HEK293T (cell line): ENCODE data around the gene FAM170B.

Experiments
- CTCF ChIA-PET: fragments of 350-600 bp; formaldehyde crosslinking; extraction: SDS; loops from one replicate; lab custom pipeline; 2021; ENCODE audit warnings: antibody characterized with exemption, inconsistent platforms; lab: Yijun Ruan, JAX
- POLR2A ChIA-PET: fragments of 350-600 bp; formaldehyde crosslinking; extraction: SDS; loops from one replicate; lab custom pipeline; 2020; ENCODE audit warnings: antibody characterized with exemption, inconsistent platforms; lab: Yijun Ruan, JAX
- DNase-seq: peaks from one replicate; pipeline ENCODE4 v3.0.0; 2012; ENCODE audit warnings: mixed read lengths; ENCODE audit errors: extremely low spot score
- ARNT ChIP-seq: fragments of 450-650 bp; IDR thresholded peaks from 2 replicates; pipeline ENCODE4 v1.6.1; 2017; ENCODE audit warnings: mild to moderate bottlenecking
- BHLHE40 ChIP-seq: fragments of 450-650 bp; IDR thresholded peaks from 2 replicates; pipeline ENCODE4 v1.6.1; 2016; ENCODE audit warnings: mild to moderate bottlenecking, moderate library complexity, borderline replicate concordance
- CTBP1 ChIP-seq: fragments of 450-650 bp; IDR thresholded peaks from 2 replicates; pipeline ENCODE4 v1.6.1; 2016; ENCODE audit warnings: borderline replicate concordance
- ELF4 ChIP-seq: fragments of 450-650 bp; IDR thresholded peaks from 2 replicates; pipeline ENCODE4 v1.6.1; 2017; ENCODE audit warnings: antibody characterized with exemption
- FOXA1 ChIP-seq: fragments of 450-650 bp; IDR thresholded peaks from 2 replicates; pipeline ENCODE4 v1.6.1; 2016; ENCODE audit warnings: mild to moderate bottlenecking
- FOXK2 ChIP-seq: fragments of 450-650 bp; IDR thresholded peaks from 2 replicates; pipeline ENCODE4 v1.6.1; 2016; ENCODE audit warnings: mild to moderate bottlenecking
- FOXM1 ChIP-seq: fragments of 450-650 bp; IDR thresholded peaks from 2 replicates; pipeline ENCODE4 v1.6.1; 2017; ENCODE audit warnings: mild to moderate bottlenecking, borderline replicate concordance
- HDGF ChIP-seq: fragments of 450-650 bp; IDR thresholded peaks from 2 replicates; pipeline ENCODE4 v1.6.1; 2017; ENCODE audit warnings: antibody characterized with exemption, borderline replicate concordance
- L3MBTL2 ChIP-seq: fragments of 450-650 bp; conservative IDR thresholded peaks from 2 replicates; pipeline ENCODE4 v1.6.1; 2016; ENCODE audit warnings: mild to moderate bottlenecking
- LEF1 ChIP-seq: fragments of 450-650 bp; IDR thresholded peaks from 2 replicates; pipeline ENCODE4 v1.6.1; 2017; ENCODE audit warnings: mild to moderate bottlenecking, borderline replicate concordance
- NFRKB ChIP-seq: fragments of 450-650 bp; IDR thresholded peaks from 2 replicates; pipeline ENCODE4 v1.6.1; 2016; ENCODE audit warnings: mild to moderate bottlenecking, moderate library complexity
- PKNOX1 ChIP-seq: fragments of 450-650 bp; IDR thresholded peaks from 2 replicates; pipeline ENCODE4 v1.6.1; 2016
- SP1 ChIP-seq: fragments of 450-650 bp; IDR thresholded peaks from 2 replicates; pipeline ENCODE4 v1.6.1; 2017
- SUZ12 ChIP-seq: fragments of 450-650 bp; IDR thresholded peaks from 2 replicates; pipeline ENCODE4 v1.6.1; 2016; ENCODE audit warnings: mild to moderate bottlenecking
- TARDBP ChIP-seq: fragments of 450-650 bp; IDR thresholded peaks from 2 replicates; pipeline ENCODE4 v1.6.1; 2016
- ZNF384 ChIP-seq: fragments of 450-650 bp; IDR thresholded peaks from 2 replicates; pipeline ENCODE4 v1.6.1; 2016

Gene FAM170B

GRCh38 chr10:49090696-49091380, 43.0 kb downstream of the FAM170B start:
- DNase-seq: no peak
- CTCF ChIA-PET: no interaction called here
- TF ChIP-seq HDGF (no peak), FOXA1 (no peak), ZNF384 (no peak), ARNT (no peak), FOXM1 (no peak), SUZ12 (no peak), ELF4 (no peak), LEF1 (no peak), PKNOX1 (no peak)
- POLR2A ChIA-PET: no interaction called here

GRCh38 chr10:49090189-49090575, 43.6 kb downstream of the FAM170B start:
- TF ChIP-seq ARNT: no peak
- TF ChIP-seq SP1: no peak
- TF ChIP-seq ZNF384: no peak
- TF ChIP-seq BHLHE40: no peak
- no peak for TF ChIP-seq FOXK2
- no peak for TF ChIP-seq ELF4
- TF ChIP-seq NFRKB: no peak
- no peak for TF ChIP-seq LEF1
- no peak for TF ChIP-seq FOXA1
- TF ChIP-seq FOXM1: no peak
- TF ChIP-seq PKNOX1: no peak
- no peak for TF ChIP-seq CTBP1
- no peak for TF ChIP-seq HDGF
- TF ChIP-seq SUZ12: no peak
- TF ChIP-seq L3MBTL2: no peak
- no peak for TF ChIP-seq TARDBP
- no peak for DNase-seq
- CTCF ChIA-PET: no interaction called here
- POLR2A ChIA-PET: no interaction called here

- CTCF ChIA-PET: no interaction called here
- DNase-seq: no peak
- POLR2A ChIA-PET: no interaction called here
- no peak for TF ChIP-seq PKNOX1
- no peak for TF ChIP-seq ZNF384
- no peak for TF ChIP-seq LEF1
- no peak for TF ChIP-seq BHLHE40
- no peak for TF ChIP-seq TARDBP
- no peak for TF ChIP-seq FOXK2
- TF ChIP-seq ARNT: no peak
- TF ChIP-seq FOXA1: no peak
These were observed 44.1 kb downstream of the FAM170B start for GRCh38 chr10:49089557-49090188.

GRCh38 chr10:49089152-49089551, 44.7 kb downstream of the FAM170B start:
- no peak for DNase-seq
- CTCF ChIA-PET: no interaction called here
- TF ChIP-seq FOXK2 (no peak), L3MBTL2 (no peak), ARNT (no peak), SP1 (no peak), BHLHE40 (no peak), HDGF (no peak)
- POLR2A ChIA-PET: no interaction called here

GRCh38 chr10:49086889-49087288, 46.9 kb downstream of the FAM170B start:
- DNase-seq: no peak
- TF ChIP-seq CTBP1: no peak
- no peak for TF ChIP-seq SP1
- no peak for TF ChIP-seq HDGF
- TF ChIP-seq SUZ12: no peak
- TF ChIP-seq FOXM1: no peak
- TF ChIP-seq LEF1: no peak
- TF ChIP-seq BHLHE40: no peak
- no peak for TF ChIP-seq ARNT
- TF ChIP-seq L3MBTL2: no peak
- TF ChIP-seq TARDBP: no peak
- TF ChIP-seq NFRKB: no peak
- no peak for TF ChIP-seq PKNOX1
- no peak for TF ChIP-seq FOXK2
- no peak for TF ChIP-seq ELF4
- TF ChIP-seq ZNF384: no peak
- no peak for TF ChIP-seq FOXA1
- ChIA-PET CTCF (no interaction called here), POLR2A (no interaction called here)
